H1 (cell line): Measurements from ENCODE around the gene FOXK1. TPM values are rescaled to one million over a fixed set of nuclear protein-coding genes. Genes with fewer than 3 reads are reported as not detected.

ENCODE experiments used
- CTCF ChIA-PET: fragments of 300-600 bp; sonication (Branson Sonifier 250); formaldehyde crosslinking; loops from one replicate; lab custom pipeline; 2021; ENCODE audit not compliant: partially characterized antibody; lab: Charles Lee
- POLR2A ChIA-PET: fragments of 300-600 bp; sonication (Branson Sonifier 250); formaldehyde crosslinking; loops from one replicate; lab custom pipeline; 2021; ENCODE audit warnings: inconsistent platforms; ENCODE audit not compliant: partially characterized antibody; lab: Charles Lee
- DNase-seq, 2 experiments: peaks; one replicate each; pipeline versions ENCODE4 v3.0.0 to v3.0.0-alpha.2; 2010 to 2022; ENCODE audit warnings: low spot score in 2 of 2, low read depth in 1 of 2, mixed read lengths in 1 of 2
- FAIRE-seq: peaks from 2 replicates; lab custom pipeline; 2011; peaks lifted over from hg19 to GRCh38; lab: Jason Lieb, UNC
- H2AFZ ChIP-seq: 2 replicates; pipeline ENCODE4 v1.8.1; 2012; ENCODE audit warnings: low read length, inconsistent platforms
- H2AK5ac ChIP-seq: 2 replicates; pipeline ENCODE4 v1.6.1; 2013; ENCODE audit warnings: low read depth, low read length
- H2BK120ac ChIP-seq: replicated peaks from 2 replicates; pipeline ENCODE3; 2013; ENCODE audit warnings: low read depth, low read length, inconsistent platforms
- H2BK12ac ChIP-seq: 2 replicates; pipeline ENCODE4 v1.6.1; 2013; ENCODE audit warnings: low read depth, low read length
- H2BK15ac ChIP-seq: 2 replicates; pipeline ENCODE4 v1.6.1; 2013; ENCODE audit warnings: low read length
- H2BK20ac ChIP-seq: 2 replicates; pipeline ENCODE4 v1.6.1; 2013; ENCODE audit warnings: low read length
- H2BK5ac ChIP-seq: 2 replicates; pipeline ENCODE4 v1.6.1; 2013; ENCODE audit warnings: low read depth, low read length
- H3K14ac ChIP-seq: 2 replicates; pipeline ENCODE4 v1.6.1; 2013; ENCODE audit warnings: inconsistent platforms; ENCODE audit not compliant: insufficient read length
- H3K18ac ChIP-seq: 2 replicates; pipeline ENCODE4 v1.6.1; 2013; ENCODE audit warnings: low read length; ENCODE audit errors: extremely low read depth
- H3K23ac ChIP-seq: 2 replicates; pipeline ENCODE4 v1.6.1; 2013; ENCODE audit warnings: inconsistent platforms; ENCODE audit not compliant: insufficient read length
- H3K23me2 ChIP-seq: 2 replicates; pipeline ENCODE4 v1.6.1; 2013; ENCODE audit warnings: low read depth, low read length
- H3K27ac ChIP-seq: 2 replicates; pipeline ENCODE4 v1.6.1; 2011; ENCODE audit warnings: low read depth, low read length, inconsistent platforms
- H3K27me3 ChIP-seq, 4 experiments: replicated peaks in 1 of 4; 1 replicate in 1 of 4; 2 replicates in 3 of 4; pipeline versions ENCODE4 v1.6.1 to v1.8.1; 2011 to 2013; ENCODE audit warnings: low read length in 3 of 4, mild to moderate bottlenecking in 3 of 4, inconsistent platforms in 2 of 4, mixed read lengths in 2 of 4, moderate library complexity in 1 of 4; ENCODE audit not compliant: control insufficient read depth in 3 of 4, insufficient read depth in 3 of 4; ENCODE audit errors: extremely low read depth in 1 of 4
- H3K36me3 ChIP-seq, 4 experiments: 2 replicates each; pipeline versions ENCODE4 v1.6.1 to v1.8.1; 2011 to 2013; ENCODE audit warnings: mild to moderate bottlenecking in 4 of 4, low read length in 3 of 4, moderate library complexity in 2 of 4, control low read depth in 1 of 4, inconsistent platforms in 1 of 4; ENCODE audit not compliant: insufficient read depth in 4 of 4, control insufficient read depth in 2 of 4
- H3K4ac ChIP-seq: replicated peaks from 2 replicates; pipeline ENCODE3; 2013; ENCODE audit warnings: low read length, low read depth, mixed read lengths, inconsistent platforms; ENCODE audit not compliant: insufficient read length
- H3K4me1 ChIP-seq, 4 experiments: replicated peaks in 1 of 4; 1 replicate in 1 of 4; 2 replicates in 3 of 4; pipeline versions ENCODE4 v1.6.1 to v1.8.1; 2011 to 2013; ENCODE audit warnings: low read length in 3 of 4, inconsistent platforms in 2 of 4, mixed read lengths in 1 of 4; ENCODE audit not compliant: insufficient read depth in 4 of 4, control insufficient read depth in 3 of 4
- H3K4me2 ChIP-seq, 2 experiments: 2 replicates each; pipeline versions ENCODE4 v1.6.1 to v1.8.1; 2011 to 2013; ENCODE audit warnings: low read depth in 2 of 2, low read length in 2 of 2, control low read depth in 1 of 2, inconsistent platforms in 1 of 2, mild to moderate bottlenecking in 1 of 2; ENCODE audit not compliant: insufficient read depth in 1 of 2
- H3K4me3 ChIP-seq, 4 experiments: fragments of 200-600, 300-600 bp in 1 of 4; sonication (generic), shearing (Covaris generic), sonication (Bioruptor Twin) in 1 of 4; 2 replicates each; pipeline versions ENCODE4 v1.5.1 to v1.8.1; 2011 to 2016; ENCODE audit warnings: low read length in 4 of 4, low read depth in 3 of 4, control low read depth in 2 of 4, inconsistent platforms in 2 of 4, mild to moderate bottlenecking in 2 of 4, mixed read lengths in 1 of 4, moderate library complexity in 1 of 4; ENCODE audit not compliant: insufficient read depth in 2 of 4; ENCODE audit errors: extremely low read depth in 1 of 4
- H3K56ac ChIP-seq: replicated peaks from 2 replicates; pipeline ENCODE3; 2013; ENCODE audit warnings: low read depth, mild to moderate bottlenecking, mixed read lengths, low read length, inconsistent platforms; ENCODE audit not compliant: insufficient read length
- H3K79me1 ChIP-seq: 2 replicates; pipeline ENCODE4 v1.6.1; 2013; ENCODE audit warnings: low read depth, low read length, control low read depth
- H3K79me2 ChIP-seq, 2 experiments: 2 replicates each; pipeline versions ENCODE4 v1.6.1 to v1.8.1; 2012 to 2013; ENCODE audit warnings: low read length in 2 of 2, mild to moderate bottlenecking in 2 of 2, inconsistent platforms in 1 of 2; ENCODE audit not compliant: insufficient read depth in 2 of 2, control insufficient read depth in 1 of 2
- H3K9ac ChIP-seq, 4 experiments: replicated peaks in 1 of 4; 1 replicate in 1 of 4; 2 replicates in 3 of 4; pipeline versions ENCODE4 v1.6.1 to v1.8.1; 2011 to 2013; ENCODE audit warnings: low read depth in 3 of 4, low read length in 3 of 4, control low read depth in 2 of 4, mild to moderate bottlenecking in 2 of 4, moderate library complexity in 2 of 4, inconsistent platforms in 1 of 4; ENCODE audit errors: extremely low read depth in 1 of 4
- H3K9me3 ChIP-seq, 2 experiments: 2 replicates each; pipeline versions ENCODE4 v1.6.1 to v1.8.1; 2012 to 2013; ENCODE audit warnings: mild to moderate bottlenecking in 2 of 2, moderate library complexity in 2 of 2, control low read depth in 1 of 2, inconsistent platforms in 1 of 2, low read depth in 1 of 2, low read length in 1 of 2, mixed read lengths in 1 of 2; ENCODE audit not compliant: insufficient read depth in 2 of 2
- H4K20me1 ChIP-seq, 2 experiments: replicated peaks in 1 of 2; 2 replicates each; pipeline versions ENCODE3 to v1.8.1; 2011 to 2013; ENCODE audit warnings: inconsistent platforms in 2 of 2, low read length in 2 of 2, mild to moderate bottlenecking in 1 of 2; ENCODE audit not compliant: insufficient read depth in 2 of 2, control insufficient read depth in 1 of 2
- H4K5ac ChIP-seq: 2 replicates; pipeline ENCODE4 v1.6.1; 2013; ENCODE audit warnings: low read length, low read depth, mixed read lengths, inconsistent platforms; ENCODE audit not compliant: insufficient read length
- H4K8ac ChIP-seq: 2 replicates; pipeline ENCODE4 v1.8.0; 2013; ENCODE audit warnings: mild to moderate bottlenecking, moderate library complexity, low read length, inconsistent platforms; ENCODE audit not compliant: insufficient read depth; ENCODE audit errors: extremely low read depth
- H4K91ac ChIP-seq: replicated peaks from 2 replicates; pipeline ENCODE3; 2013; ENCODE audit warnings: low read length, mixed read lengths, inconsistent platforms; ENCODE audit not compliant: insufficient read length
- ASH2L ChIP-seq: fragments of 200-600, 300-600 bp; sonication (generic); IDR thresholded peaks from one replicate; pipeline ENCODE4 v1.7.1; 2017; ENCODE audit warnings: low read length
- BRCA1 ChIP-seq: IDR thresholded peaks from 2 replicates; pipeline ENCODE4 v1.6.1; 2012; ENCODE audit warnings: low read depth, low read length, improper control_type of control experiment
- CHD2 ChIP-seq: IDR thresholded peaks from 2 replicates; pipeline ENCODE4 v1.6.1; 2012; ENCODE audit warnings: low read length, improper control_type of control experiment
- CREB1 ChIP-seq: IDR thresholded peaks from 2 replicates; pipeline ENCODE4 v1.6.1; 2012; ENCODE audit warnings: inconsistent platforms
- CTBP2 ChIP-seq: IDR thresholded peaks from 2 replicates; pipeline ENCODE4 v1.7.0; 2011; ENCODE audit warnings: borderline replicate concordance, mild to moderate bottlenecking, moderate library complexity, mixed read lengths, low read length; ENCODE audit not compliant: insufficient read depth, insufficient read length
- GTF2F1 ChIP-seq: IDR thresholded peaks from 2 replicates; pipeline ENCODE4 v1.6.1; 2012; ENCODE audit warnings: low read depth, low read length, improper control_type of control experiment, borderline replicate concordance
- HDAC6 ChIP-seq: IDR thresholded peaks from one replicate; pipeline ENCODE4 v1.7.1; 2012; ENCODE audit warnings: low read depth, mild to moderate bottlenecking, inconsistent platforms, low read length, moderate library complexity
- KDM4A ChIP-seq: IDR thresholded peaks from one replicate; pipeline ENCODE4 v1.7.1; 2012; ENCODE audit warnings: low read depth, mild to moderate bottlenecking, moderate library complexity, low read length, inconsistent platforms; ENCODE audit not compliant: severe bottlenecking
- KDM5A ChIP-seq: fragments of 200-600 bp; IDR thresholded peaks from 2 replicates; pipeline ENCODE4 v1.7.1; 2012; ENCODE audit warnings: mild to moderate bottlenecking, low read length, inconsistent platforms, mixed read lengths
- MAFK ChIP-seq: IDR thresholded peaks from 2 replicates; pipeline ENCODE4 v1.6.1; 2012; ENCODE audit warnings: low read depth, mild to moderate bottlenecking, improper control_type of control experiment, low read length
- NANOG ChIP-seq: IDR thresholded peaks from 2 replicates; pipeline ENCODE4 v1.6.1; 2011; ENCODE audit warnings: low read length, low read depth, mild to moderate bottlenecking, inconsistent platforms; ENCODE audit not compliant: insufficient read depth, poor library complexity, severe bottlenecking
- NRF1 ChIP-seq: IDR thresholded peaks from 2 replicates; pipeline ENCODE4 v1.6.1; 2011; ENCODE audit warnings: mild to moderate bottlenecking, low read depth, low read length, improper control_type of control experiment
- WGBS, 2 experiments: shearing (Covaris generic) in 1 of 2; methylation state at CpG; one replicate each; pipeline versions ENCODE4 v1.1.6 to v1.1.7; 2013 to 2015; ENCODE audit warnings: low lambda C conversion rate in 2 of 2, mixed read lengths in 2 of 2, inconsistent platforms in 1 of 2, low coverage in 1 of 2, missing lambda C conversion rate in 1 of 2; ENCODE audit not compliant: insufficient replicate concordance in 2 of 2, insufficient coverage in 1 of 2, insufficient read length in 1 of 2; ENCODE audit errors: extremely low coverage in 1 of 2, missing lambda C conversion rate in 1 of 2; 5-methylcytosine and 5-hydroxymethylcytosine counted together
- polyA plus RNA-seq, 7 experiments: library from polyadenylated mRNA; depleted of rRNA in 3 of 7; stranded (reverse) in 5 of 7; unstranded in 2 of 7; fragments of >200 nt in 5 of 7; fragments of 200-250 nt in 2 of 7; gene quantifications; 1 replicate in 5 of 7; 2 replicates in 1 of 7; 4 replicates in 1 of 7; pipeline versions ENCODE4 v1.2.1 to v1.2.3, GENCODE V29; 2011 to 2013; ENCODE audit warnings: missing spikeins in 2 of 7, mixed read lengths in 2 of 7
- total RNA-seq: library from RNA; stranded (reverse); fragmentation: NEBNext Ultra II Directional; extraction: Animal tissue kit (Norgen Biotek cat#: 25700); gene quantifications from 2 replicates; pipeline ENCODE4 v1.2.1, GENCODE V29; 2021
- TF ChIP-seq, protein P1 (sequence below): IDR thresholded peaks from 2 replicates; pipeline ENCODE4 v1.6.1; 2012; ENCODE audit warnings: low read length, inconsistent platforms

The FOXK1 gene
- total and polyA plus RNA-seq, 2 of the 8 experiments (the other 6 are each of a cell fraction or from before 2014, with no cell fraction given): 2.0 to 8.5 TPM

DNA sequence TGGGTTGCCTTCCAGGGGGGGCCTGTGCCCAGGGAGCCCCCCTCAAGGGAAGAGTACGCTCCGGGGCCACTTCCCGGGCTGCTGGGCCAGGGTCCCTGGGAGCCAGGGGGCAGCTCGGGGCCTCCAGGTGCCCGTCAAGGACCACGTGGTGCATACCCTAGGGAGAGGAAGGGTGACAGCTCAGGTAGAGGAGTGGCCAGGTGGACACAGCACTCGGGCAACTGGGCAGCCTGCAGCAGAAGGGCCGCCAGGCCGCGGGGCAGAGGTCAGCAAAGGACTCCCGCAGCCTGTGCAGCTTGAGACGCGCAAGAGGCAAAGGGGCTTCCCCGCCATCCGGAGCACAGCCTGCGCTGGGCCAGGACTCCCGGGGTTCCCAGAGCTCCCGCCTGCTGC is 119.7 kb downstream of the FOXK1 start:
- DNase-seq: no peak
- Histone ChIP-seq H2BK5ac (no peak overlapping the region), H3K27me3 (no peaks in the 10 kb centered on the region), H4K91ac (no peak overlapping the region), H2AFZ (no peak overlapping the region), H3K9ac (no peak overlapping the region), H3K4me3 (no peak overlapping the region), H3K79me1 (no peaks in the 10 kb centered on the region), H3K14ac (no peak overlapping the region), H3K36me3 (no peaks in the 10 kb centered on the region), H4K8ac (no peak overlapping the region), H3K79me2 (no peaks in the 10 kb centered on the region), H2BK120ac (no peak overlapping the region), H3K4me2 (no peak overlapping the region), H4K20me1 (no peaks in the 10 kb centered on the region), H2BK15ac (no peak overlapping the region), H4K5ac (no peak overlapping the region), H2BK12ac (no peak overlapping the region), H3K23ac (no peak overlapping the region), H3K4ac (no peak overlapping the region), H2BK20ac (no peak overlapping the region), H3K56ac (no peak overlapping the region), H3K23me2 (no peaks in the 10 kb centered on the region), H3K27ac (no peak overlapping the region), H3K4me1 (peaks cover 0 to 7% (median 0%) of the 10 kb centered on the region in 4 experiments; a peak in 1 of 7 replicates), H3K18ac (no peak overlapping the region), H2AK5ac (no peak overlapping the region), H3K9me3 (no peaks in the 10 kb centered on the region)
- WGBS, 2 experiments: 94% methylated on average over 6 of the region's 18 CpGs; no CpG with 5 or more reads in 1 of the 2 experiments
- POLR2A ChIA-PET: interaction anchor here (0.8 to 1.8 kb wide), 2 partner anchors 9 to 313 kb away, joined by 3 to 7 read pairs; no protein-coding TSS in a partner anchor
- CTCF ChIA-PET: interaction anchor here (0.5 to 8.0 kb wide), 6 partner anchors 10 to 1646 kb away, joined by 3 to 65 read pairs (median 6); no protein-coding TSS in a partner anchor
- FAIRE-seq: no peak
- no peak for TF ChIP-seq NANOG
- no peak for TF ChIP-seq BRCA1
- no peak for TF ChIP-seq CTBP2
- TF ChIP-seq, protein P1, sequence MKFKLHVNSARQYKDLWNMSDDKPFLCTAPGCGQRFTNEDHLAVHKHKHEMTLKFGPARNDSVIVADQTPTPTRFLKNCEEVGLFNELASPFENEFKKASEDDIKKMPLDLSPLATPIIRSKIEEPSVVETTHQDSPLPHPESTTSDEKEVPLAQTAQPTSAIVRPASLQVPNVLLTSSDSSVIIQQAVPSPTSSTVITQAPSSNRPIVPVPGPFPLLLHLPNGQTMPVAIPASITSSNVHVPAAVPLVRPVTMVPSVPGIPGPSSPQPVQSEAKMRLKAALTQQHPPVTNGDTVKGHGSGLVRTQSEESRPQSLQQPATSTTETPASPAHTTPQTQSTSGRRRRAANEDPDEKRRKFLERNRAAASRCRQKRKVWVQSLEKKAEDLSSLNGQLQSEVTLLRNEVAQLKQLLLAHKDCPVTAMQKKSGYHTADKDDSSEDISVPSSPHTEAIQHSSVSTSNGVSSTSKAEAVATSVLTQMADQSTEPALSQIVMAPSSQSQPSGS: no peak
- TF ChIP-seq MAFK: no peak
- TF ChIP-seq CREB1: no peak
- TF ChIP-seq KDM5A: no peak
- no peak for TF ChIP-seq HDAC6
- no peak for TF ChIP-seq KDM4A
- no peak for TF ChIP-seq GTF2F1
- TF ChIP-seq NRF1: no peak
- TF ChIP-seq CHD2: no peak
- TF ChIP-seq ASH2L: no peak
